OCI-LY1 (cell line): ENCODE results near the gene CRYBG1.
"Not testable (repeated sequence)": the region's sequence is repeated elsewhere in the genome, so short reads cannot be mapped to it uniquely, and the experiment has no call there.

Source experiments
- H2AFZ ChIP-seq: fragments of 200-600 bp; sonication (generic), shearing (Covaris generic); 2 replicates; pipeline ENCODE4 v1.6.0; 2014; ENCODE audit warnings: antibody characterized with exemption, mild to moderate bottlenecking, low read length
- H3F3A ChIP-seq: fragments of 200-600 bp; sonication (generic), shearing (Covaris generic); 2 replicates; pipeline ENCODE4 v1.6.0; 2014; ENCODE audit warnings: mild to moderate bottlenecking, antibody characterized with exemption, low read length, moderate library complexity; ENCODE audit not compliant: insufficient read depth
- H3K27ac ChIP-seq: fragments of 200-600 bp; sonication (generic); 2 replicates; pipeline ENCODE4 v1.5.1; 2014; ENCODE audit warnings: low read length, mixed run types, mild to moderate bottlenecking, low read depth; ENCODE audit not compliant: poor library complexity, severe bottlenecking
- H3K27me3 ChIP-seq: fragments of 200-600 bp; sonication (generic); 2 replicates; pipeline ENCODE4 v1.6.0; 2014; ENCODE audit warnings: antibody characterized with exemption, mild to moderate bottlenecking, low read length, moderate library complexity; ENCODE audit not compliant: insufficient read depth
- H3K36me3 ChIP-seq: fragments of 200-600 bp; sonication (generic); 2 replicates; pipeline ENCODE4 v1.6.1; 2014; ENCODE audit warnings: mild to moderate bottlenecking, antibody characterized with exemption, low read length, moderate library complexity, mixed read lengths; ENCODE audit not compliant: insufficient read depth
- H3K4me1 ChIP-seq: fragments of 200-600 bp; sonication (generic); 2 replicates; pipeline ENCODE4 v1.5.1; 2014; ENCODE audit warnings: mild to moderate bottlenecking, low read length, moderate library complexity; ENCODE audit not compliant: insufficient read depth, severe bottlenecking
- H3K4me2 ChIP-seq: fragments of 200-600 bp; sonication (generic), shearing (Covaris generic); 2 replicates; pipeline ENCODE4 v1.6.1; 2014; ENCODE audit warnings: low read length
- H3K4me3 ChIP-seq: fragments of 200-600 bp; sonication (generic); 2 replicates; pipeline ENCODE4 v1.5.1; 2014; ENCODE audit warnings: low read length, low read depth, mild to moderate bottlenecking, mixed read lengths; ENCODE audit not compliant: poor library complexity, severe bottlenecking
- H3K79me2 ChIP-seq: fragments of 200-600 bp; shearing (Covaris generic); 2 replicates; pipeline ENCODE4 v1.6.1; 2016; ENCODE audit warnings: mixed run types, low read length, mixed read lengths; ENCODE audit not compliant: insufficient read depth
- H3K9ac ChIP-seq: fragments of 200-600 bp; sonication (generic), shearing (Covaris generic); 2 replicates; pipeline ENCODE4 v1.6.1; 2014; ENCODE audit warnings: mild to moderate bottlenecking, low read length, mixed read lengths
- H3K9me2 ChIP-seq: fragments of 200-600 bp; sonication (generic), shearing (Covaris generic); 2 replicates; pipeline ENCODE4 v1.6.1; 2014; ENCODE audit warnings: low read depth, mild to moderate bottlenecking, low read length, mixed read lengths
- H3K9me3 ChIP-seq: fragments of 200-600 bp; shearing (Covaris generic); 2 replicates; pipeline ENCODE4 v1.6.1; 2014; ENCODE audit warnings: low read length, mixed read lengths
- H4K20me1 ChIP-seq: fragments of 200-600 bp; sonication (generic), shearing (Covaris generic); 2 replicates; pipeline ENCODE4 v1.6.0; 2016; ENCODE audit warnings: mild to moderate bottlenecking, low read length; ENCODE audit not compliant: insufficient read depth
- CTCF ChIP-seq: fragments of 200-600 bp; sonication (generic), shearing (Covaris generic); IDR thresholded peaks from 2 replicates; pipeline ENCODE4 v1.5.1; 2017; ENCODE audit warnings: mild to moderate bottlenecking, antibody characterized with exemption, low read length, moderate library complexity, mixed read lengths
- EZH2 ChIP-seq: fragments of 200-600 bp; sonication (generic), shearing (Covaris generic); IDR thresholded peaks from 2 replicates; pipeline ENCODE4 v1.8.0; 2017; ENCODE audit warnings: borderline replicate concordance, mixed run types, mild to moderate bottlenecking, antibody characterized with exemption, low read length, moderate library complexity, mixed read lengths

Gene CRYBG1

DNA sequence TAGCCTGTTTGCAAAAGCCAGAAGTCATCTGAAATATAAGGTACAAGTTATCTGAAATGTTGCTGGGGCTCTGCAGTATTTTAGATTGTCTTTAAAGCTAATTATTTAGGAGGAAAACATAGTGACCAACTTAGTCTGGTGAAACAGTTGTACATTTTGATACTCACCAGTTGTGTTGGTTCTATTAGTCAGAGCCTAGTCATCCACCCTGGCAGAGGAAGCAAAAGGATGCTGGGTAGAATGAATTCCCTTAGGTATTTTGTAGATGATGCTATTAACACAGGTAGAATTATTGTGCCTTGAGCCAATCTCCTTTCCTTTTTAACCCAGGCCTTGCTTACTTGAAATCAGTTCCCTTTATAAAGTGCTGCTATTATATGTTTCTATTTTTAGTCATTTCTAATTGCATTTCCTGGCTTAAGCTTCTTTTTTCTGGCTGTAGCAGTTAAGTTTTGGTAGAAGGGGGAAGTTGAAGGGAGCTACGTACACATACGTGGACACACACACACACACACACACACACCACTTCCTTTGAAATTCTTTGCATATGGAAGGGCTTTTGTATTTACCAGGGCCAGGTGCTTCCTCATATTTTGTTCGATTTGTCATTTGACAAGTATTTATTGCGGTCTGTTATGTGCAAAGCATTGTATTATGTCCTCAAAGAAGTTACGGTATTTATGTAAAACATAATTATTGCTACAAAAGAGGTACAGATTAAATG is 186.3 kb downstream of the CRYBG1 start:
- Histone ChIP-seq H3K4me3 (no peak overlapping the region), H3K79me2 (no peaks in the 10 kb centered on the region), H3F3A (no peaks in the 10 kb centered on the region), H2AFZ (no peak overlapping the region), H3K4me1 (peaks cover 23% of the 10 kb centered on the region), H4K20me1 (no peaks in the 10 kb centered on the region), H3K9me3 (no peaks in the 10 kb centered on the region), H3K9me2 (no peaks in the 10 kb centered on the region), H3K27ac (peak overlapping the region; percentile 26), H3K9ac (no peak overlapping the region), H3K36me3 (peaks cover 64% of the 10 kb centered on the region), H3K27me3 (no peaks in the 10 kb centered on the region), H3K4me2 (no peak overlapping the region)
- TF ChIP-seq CTCF (no peak), EZH2 (no peak)

DNA sequence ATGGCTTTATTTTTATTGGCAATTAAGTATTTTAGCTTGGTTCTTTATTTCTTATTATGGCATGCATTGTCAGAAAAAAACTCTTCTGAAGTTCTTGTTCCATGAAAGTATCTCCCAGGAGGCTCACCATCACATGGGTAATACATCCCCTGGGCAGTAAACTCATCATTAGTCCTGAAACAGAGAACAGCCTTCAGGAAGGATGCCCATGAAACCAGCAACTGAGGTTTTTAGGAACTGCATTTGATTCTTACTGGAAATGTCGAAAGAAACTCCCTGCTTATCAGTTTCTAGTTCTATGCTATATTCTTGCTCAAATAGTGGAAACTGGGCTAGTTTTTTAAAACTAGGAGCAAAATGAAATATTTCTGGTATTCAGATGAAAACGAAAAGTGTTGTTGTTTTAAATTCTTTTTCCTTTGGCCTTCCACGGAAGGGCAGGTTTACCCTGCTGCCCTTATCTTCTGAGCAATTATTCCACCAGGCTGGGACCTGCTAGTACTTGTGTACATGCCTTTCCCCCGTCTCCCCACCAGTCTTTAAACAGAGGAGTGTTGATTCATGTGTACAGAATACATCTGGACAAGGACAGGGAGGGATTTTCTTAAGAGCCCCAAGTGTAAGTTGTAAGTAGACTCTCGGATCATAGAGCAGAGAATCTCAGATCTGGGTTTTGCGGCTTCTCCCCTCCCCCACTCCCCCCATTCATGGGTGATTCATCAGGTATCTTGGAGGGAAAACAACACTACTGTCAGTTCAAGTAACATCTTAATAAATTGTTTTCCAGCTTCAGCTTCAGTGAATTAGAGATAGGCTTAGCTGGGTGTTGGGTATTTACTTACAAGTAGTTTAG is 187.3 kb downstream of the CRYBG1 start:
- Histone ChIP-seq H3K36me3 (peaks cover 66% of the 10 kb centered on the region), H3K9ac (no peak overlapping the region), H3K4me2 (no peak overlapping the region)

GRCh38 chr6:106548926-106549455 is 188.5 kb downstream of the CRYBG1 start:
- Histone ChIP-seq H3K4me1 (peaks cover 23% of the 10 kb centered on the region), H3K36me3 (peaks cover 68% of the 10 kb centered on the region)
- H3K9ac ChIP-seq, H3K9me3 ChIP-seq, H4K20me1 ChIP-seq, H3K27me3 ChIP-seq, H3K4me2 ChIP-seq, H3F3A ChIP-seq, H3K27ac ChIP-seq, H2AFZ ChIP-seq, H3K4me3 ChIP-seq, H3K9me2 ChIP-seq, H3K79me2 ChIP-seq: not testable (repeated sequence)

More for the DNA sequence above, 187.3 kb downstream of the CRYBG1 start:
- H3K27me3 ChIP-seq, result no peaks in the 10 kb centered on the region
- no peaks in the 10 kb centered on the region for H3K9me3 ChIP-seq
- peaks cover 23% of the 10 kb centered on the region for H3K4me1 ChIP-seq
- no peaks in the 10 kb centered on the region for H3F3A ChIP-seq
- no peaks in the 10 kb centered on the region for H4K20me1 ChIP-seq
- TF ChIP-seq EZH2 (no peak), CTCF (no peak)
- H3K9me2 ChIP-seq, result no peaks in the 10 kb centered on the region
- no peak overlapping the region for H2AFZ ChIP-seq
- peak overlapping the region; percentile 26 for H3K27ac ChIP-seq
- H3K79me2 ChIP-seq, result no peaks in the 10 kb centered on the region
- no peak overlapping the region for H3K4me3 ChIP-seq
